GM12874 (cell line): ENCODE measurements around the gene WWC2.

Experiments used
- CTCF ChIP-seq: IDR thresholded peaks from 2 replicates; pipeline ENCODE4 v1.5.1; 2011; ENCODE audit warnings: low read depth, mild to moderate bottlenecking, control low read depth, low read length, moderate library complexity; ENCODE audit not compliant: insufficient read depth

The WWC2 gene

GRCh38 chr4:183180621-183181020 lies 81.6 kb downstream of the WWC2 start:
- TF ChIP-seq CTCF = no peak

- TF ChIP-seq CTCF = no peak
Observed at GRCh38 chr4:183181081-183181480, 82.0 kb downstream of the WWC2 start.

GRCh38 chr4:183182873-183183725 lies 84.0 kb downstream of the WWC2 start:
- no peak for TF ChIP-seq CTCF

GRCh38 chr4:183183906-183184535 lies 85.0 kb downstream of the WWC2 start:
- no peak for TF ChIP-seq CTCF

- TF ChIP-seq CTCF = no peak
Observed at GRCh38 chr4:183185018-183185417, 86.0 kb downstream of the WWC2 start.

GRCh38 chr4:183185559-183185958 lies 86.5 kb downstream of the WWC2 start:
- no peak for TF ChIP-seq CTCF

- TF ChIP-seq CTCF = no peak
Observed at GRCh38 chr4:183186813-183187212, 87.8 kb downstream of the WWC2 start.
